HG03064 (cell line): Measurements from ENCODE around the gene TACC2.
"Not testable (repeated sequence)": the region's sequence is repeated elsewhere in the genome, so short reads cannot be mapped to it uniquely, and the experiment has no call there.

ENCODE experiments used
- ATAC-seq: cut with Tn5 transposase; IDR thresholded peaks from one replicate; pipeline ENCODE4 v1.9.1; 2021; ENCODE audit warnings: low read depth; ENCODE audit not compliant: unreplicated experiment

TACC2 gene

DNA sequence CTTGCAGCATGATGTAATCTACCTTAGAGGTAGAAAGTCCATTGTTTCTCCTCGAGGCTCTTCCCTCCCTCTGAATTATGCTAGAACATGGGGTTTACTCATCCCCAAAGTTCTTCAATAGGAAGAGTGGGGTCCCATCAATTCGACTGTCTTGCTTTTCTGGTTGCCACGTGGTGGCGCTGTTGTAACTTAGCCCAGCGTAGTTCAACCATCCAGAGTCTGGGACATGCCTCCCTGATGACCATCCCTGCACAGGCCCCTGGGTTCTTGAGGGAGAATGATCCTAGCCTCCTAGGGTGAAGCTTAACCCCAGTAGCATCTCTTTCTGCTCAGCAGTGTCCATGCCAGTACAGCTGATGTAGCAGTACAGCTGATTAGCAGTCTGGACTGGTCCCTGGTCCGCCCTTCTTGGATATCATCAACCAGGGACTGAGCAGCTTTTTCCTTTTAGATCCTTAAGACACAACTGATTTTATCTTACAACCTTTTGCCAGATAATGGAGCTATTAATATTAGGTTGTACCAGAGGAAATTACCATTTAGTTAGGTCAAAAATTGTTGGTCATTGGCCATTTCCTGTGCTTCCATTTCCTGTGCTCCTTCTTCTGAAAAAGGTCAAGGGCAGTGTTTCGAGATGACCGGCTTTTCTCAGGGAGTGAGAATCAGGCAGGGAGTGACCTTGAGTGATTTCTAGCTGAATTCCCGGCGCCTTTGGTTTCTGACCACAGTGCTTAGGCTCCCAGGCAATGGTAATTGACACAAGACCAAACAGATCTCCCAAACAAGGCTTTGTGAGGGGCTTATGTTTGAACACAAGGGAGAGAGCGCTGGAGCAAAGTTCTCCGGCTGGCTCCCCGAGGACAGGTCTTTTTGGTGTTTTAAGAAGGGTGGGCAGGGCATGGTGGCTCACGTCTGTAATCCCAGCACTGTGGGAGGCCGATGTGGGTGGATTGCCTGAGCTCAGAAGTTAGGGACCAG lies 65.4 kb downstream of the TACC2 start:
- ATAC-seq, result no peak

DNA sequence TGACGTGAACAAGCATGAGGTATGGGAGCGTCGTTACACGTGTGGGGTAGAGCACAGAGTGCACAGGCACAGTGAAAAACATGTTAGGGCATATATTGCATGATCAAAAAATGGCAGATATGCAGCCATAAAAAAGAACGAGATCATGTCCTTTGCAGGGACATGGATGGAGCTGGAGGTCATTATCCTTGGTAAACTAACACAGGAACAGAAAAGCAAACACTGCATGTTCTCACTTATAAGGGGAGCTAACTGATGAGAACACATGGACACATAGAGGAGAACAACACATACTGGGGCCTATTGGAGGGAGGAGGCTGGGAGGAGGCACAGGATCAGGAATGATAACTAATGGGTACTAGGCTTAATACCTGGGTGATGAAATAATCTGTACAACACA lies 66.3 kb downstream of the TACC2 start:
- ATAC-seq, result no peak

DNA sequence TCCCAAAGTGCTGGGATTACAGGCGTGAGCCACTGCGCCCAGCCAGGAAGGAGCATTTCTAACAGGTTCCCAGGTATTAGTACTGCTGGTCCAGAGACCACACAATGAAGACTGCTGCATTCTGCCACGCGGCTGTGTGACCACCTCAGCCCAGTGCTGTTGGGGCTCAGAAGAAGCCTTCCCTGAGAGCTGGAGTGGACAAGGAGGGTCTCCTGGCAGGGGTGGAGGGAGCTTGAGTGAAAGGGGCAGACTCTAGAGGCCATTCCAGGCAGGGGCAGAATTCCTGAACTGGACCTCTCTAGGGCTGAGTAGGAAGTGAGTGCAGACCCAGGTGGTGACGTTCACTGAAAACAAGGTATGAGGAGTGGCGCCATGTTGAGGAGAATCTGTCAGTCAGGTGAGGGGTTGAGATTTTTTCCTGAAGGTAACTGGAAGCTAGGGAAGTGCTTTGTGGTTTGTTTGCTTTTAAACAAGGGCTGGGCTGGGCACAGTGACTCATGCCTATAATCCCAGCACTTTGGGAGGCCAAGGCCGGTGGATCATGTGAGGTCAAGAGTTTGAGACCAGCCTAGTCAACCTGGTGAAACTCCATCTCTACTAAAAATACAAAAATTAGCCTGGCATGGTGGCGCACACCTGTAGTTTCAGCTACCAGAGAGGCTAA lies 67.6 kb downstream of the TACC2 start:
- no peak for ATAC-seq

DNA sequence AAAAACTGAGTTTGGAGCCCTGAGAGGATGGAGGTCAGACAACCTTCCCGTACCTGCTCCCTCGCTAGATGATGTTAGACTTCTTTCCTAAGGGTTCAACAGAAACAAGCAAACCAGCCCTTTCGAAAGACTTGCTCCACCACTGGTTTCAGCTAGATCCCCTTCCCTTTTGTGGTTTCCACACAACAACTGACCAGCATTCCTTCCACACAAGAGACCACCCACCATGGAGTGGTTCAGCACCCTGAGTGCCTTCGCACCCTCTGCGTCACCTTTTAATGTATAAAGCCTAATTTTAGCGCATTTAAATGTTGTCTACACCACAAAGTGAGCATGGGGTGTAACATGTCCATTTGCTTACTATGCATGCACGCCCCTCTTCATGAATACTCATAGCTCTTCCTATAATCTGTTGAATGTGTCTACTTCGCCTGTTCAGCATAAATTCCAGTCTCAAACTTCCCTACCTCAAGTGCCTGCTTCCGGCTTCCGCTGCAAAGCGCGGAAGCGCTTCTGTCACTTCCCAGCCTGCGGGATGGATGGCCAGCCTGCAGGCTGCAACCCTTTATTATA lies 69.0 kb downstream of the TACC2 start:
- no peak for ATAC-seq

GRCh38 chr10:122060250-122060649 lies 71.3 kb downstream of the TACC2 start:
- no peak for ATAC-seq

GRCh38 chr10:122062831-122063674 lies 74.1 kb downstream of the TACC2 start:
- ATAC-seq, result no peak

- ATAC-seq, result not testable (repeated sequence)
These were observed 77.5 kb downstream of the TACC2 start for GRCh38 chr10:122066337-122066939.

DNA sequence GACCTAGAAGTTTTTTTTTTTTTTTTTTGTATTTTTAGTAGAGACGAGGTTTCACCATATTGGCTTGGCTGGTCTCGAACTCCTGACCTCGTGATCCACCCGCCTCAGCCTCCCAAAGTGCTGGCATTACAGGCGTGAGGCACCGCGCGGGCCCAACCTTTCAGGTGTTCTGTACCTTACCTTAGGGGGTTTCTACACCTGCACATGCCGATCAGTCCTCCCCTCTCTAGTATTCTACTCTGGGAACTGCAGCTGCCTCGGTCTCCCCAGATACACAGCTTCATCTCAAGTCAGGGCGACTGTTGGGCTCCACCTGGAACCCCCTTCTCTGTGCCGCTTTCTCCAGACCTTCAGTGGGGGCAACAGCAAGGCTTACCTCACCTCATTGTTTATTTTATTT lies 79.9 kb downstream of the TACC2 start:
- no peak for ATAC-seq

DNA sequence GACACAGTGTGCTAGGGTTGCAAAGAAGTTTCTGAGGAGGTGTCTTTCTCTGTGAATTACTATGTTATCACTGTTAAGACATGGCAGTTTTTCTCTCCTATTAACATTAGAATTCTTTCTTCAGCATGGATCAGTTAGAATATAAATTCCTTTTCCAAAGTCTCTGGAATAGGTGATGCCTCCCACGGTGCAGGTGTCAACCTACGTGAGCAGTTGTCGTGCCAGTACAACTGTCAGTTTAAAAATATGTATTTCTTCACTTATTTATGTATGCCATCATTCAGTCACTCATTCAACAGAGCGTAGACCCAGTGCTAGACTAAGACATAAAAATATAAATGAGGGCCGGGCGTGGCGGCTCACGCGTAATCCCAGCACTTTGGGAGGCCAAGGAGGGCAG lies 83.5 kb downstream of the TACC2 start:
- no peak for ATAC-seq

DNA sequence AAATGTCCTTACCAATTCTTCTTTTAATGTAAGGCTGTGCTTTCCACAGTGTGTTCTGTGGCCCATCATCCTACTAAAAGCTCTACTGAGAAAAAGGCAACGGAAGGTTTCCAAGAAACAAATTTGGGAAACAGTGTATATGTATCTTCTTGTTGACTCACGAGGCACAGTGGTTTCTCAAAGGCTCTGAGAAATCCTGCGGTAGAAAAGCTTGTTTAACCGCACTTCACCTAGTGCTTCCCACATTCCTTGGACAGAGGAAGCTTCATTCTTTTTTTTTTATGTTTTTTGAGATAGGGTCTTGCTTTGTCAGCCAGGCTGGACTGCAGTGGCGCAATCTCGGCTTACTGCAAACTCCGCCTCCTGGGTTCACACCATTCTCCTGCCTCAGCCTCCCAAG lies 84.5 kb downstream of the TACC2 start:
- no peak for ATAC-seq

GRCh38 chr10:122075171-122075570 lies 86.2 kb downstream of the TACC2 start:
- no peak for ATAC-seq

GRCh38 chr10:122075876-122076275 lies 86.9 kb downstream of the TACC2 start:
- not testable (repeated sequence) for ATAC-seq

- no peak for ATAC-seq
These were observed 88.4 kb downstream of the TACC2 start for GRCh38 chr10:122077311-122077875.

DNA sequence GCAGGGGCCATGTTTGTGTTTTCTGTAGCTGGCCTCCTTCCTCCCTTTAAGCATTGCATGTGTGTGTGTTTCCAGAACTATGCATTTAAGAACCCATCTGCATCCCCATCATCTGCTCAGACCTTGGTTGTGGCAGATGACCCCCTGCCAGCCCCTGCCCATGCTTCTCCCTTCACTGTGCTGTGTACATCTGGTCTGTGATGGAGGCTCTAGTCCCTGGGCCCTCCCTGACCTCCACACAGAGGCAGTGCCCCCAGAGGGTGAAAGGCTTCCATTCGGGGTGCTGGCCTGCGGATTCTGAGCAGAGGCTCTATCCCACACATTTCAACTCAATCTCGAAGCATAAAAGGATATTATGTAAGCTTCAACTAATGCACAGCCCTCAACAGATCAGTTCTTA lies 89.4 kb downstream of the TACC2 start:
- ATAC-seq, result no peak

DNA sequence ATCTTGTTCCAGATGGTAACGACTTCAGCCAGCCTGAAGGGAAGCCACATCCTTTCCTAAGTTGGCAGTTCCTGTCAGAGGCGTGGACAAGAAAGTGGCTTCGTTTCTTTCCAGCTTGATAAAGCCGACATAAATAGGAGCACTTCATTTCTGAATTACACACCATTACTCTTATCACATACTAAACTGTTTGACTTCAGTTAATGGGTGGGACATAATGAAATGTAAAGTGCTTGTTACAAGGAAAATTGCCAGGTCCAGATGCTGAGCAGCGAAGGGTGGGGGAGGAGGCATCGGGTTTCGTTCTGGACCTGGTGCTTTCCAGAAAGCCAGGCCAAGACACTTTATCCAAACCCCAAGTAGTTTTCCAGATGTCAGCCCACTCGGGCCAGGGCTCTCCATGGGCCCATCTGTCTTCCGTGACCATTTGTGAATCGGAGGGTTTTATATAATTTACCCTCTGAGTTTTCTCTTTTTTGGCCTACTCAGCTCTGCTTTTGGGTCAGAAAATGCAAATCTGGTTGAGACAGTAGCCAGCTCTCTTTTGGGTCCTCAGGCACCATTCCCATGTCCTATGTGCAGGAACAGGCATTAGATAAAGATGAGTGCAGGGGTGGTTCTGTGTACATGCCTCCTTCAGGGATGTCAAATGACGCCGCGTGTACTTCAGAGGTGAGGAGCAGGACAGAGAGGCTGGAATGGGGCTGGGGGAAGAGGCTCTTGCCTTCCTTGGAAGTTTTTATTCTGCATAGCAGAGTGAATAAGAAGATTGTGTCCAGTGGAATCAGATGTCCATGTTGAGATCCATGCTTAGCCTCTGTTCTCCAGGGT lies 90.2 kb downstream of the TACC2 start:
- no peak for ATAC-seq

DNA sequence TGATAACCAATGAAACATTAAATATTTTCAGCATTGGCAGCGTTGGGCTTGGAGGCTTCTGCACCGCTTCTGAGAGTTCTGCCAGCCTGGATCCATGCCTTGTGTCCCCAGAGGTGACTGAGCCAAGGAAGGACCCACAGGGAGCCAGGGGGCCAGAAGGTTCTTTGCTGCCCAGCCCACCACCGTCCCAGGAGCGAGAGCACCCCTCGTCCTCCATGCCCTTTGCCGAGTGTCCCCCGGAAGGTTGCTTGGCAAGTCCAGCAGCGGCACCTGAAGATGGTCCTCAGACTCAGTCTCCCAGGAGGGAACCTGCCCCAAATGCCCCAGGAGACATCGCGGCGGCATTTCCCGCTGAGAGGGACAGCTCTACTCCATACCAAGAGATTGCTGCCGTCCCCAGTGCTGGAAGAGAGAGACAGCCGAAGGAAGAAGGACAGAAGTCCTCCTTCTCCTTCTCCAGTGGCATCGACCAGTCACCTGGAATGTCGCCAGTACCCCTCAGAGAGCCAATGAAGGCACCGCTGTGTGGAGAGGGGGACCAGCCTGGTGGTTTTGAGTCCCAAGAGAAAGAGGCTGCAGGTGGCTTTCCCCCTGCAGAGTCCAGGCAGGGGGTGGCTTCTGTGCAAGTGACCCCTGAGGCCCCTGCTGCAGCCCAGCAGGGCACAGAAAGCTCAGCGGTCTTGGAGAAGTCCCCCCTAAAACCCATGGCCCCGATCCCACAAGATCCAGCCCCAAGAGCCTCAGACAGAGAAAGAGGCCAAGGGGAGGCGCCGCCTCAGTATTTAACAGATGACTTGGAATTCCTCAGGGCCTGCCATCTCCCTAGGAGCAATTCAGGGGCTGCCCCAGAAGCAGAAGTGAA lies 93.9 kb downstream of the TACC2 start:
- ATAC-seq, result no peak

DNA sequence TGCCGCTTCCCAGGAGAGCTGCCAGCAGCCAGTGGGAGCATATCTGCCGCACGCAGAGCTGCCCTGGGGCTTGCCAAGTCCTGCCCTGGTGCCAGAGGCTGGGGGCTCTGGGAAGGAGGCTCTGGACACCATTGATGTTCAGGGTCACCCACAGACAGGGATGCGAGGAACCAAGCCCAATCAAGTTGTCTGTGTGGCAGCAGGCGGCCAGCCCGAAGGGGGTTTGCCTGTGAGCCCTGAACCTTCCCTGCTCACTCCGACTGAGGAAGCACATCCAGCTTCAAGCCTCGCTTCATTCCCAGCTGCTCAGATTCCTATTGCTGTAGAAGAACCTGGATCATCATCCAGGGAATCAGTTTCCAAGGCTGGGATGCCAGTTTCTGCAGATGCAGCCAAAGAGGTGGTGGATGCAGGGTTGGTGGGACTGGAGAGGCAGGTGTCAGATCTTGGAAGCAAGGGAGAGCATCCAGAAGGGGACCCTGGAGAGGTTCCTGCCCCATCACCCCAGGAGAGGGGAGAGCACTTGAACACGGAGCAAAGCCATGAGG lies 94.6 kb downstream of the TACC2 start:
- no peak for ATAC-seq
